Astrocyte of the cerebellum (primary cell): Measurements from ENCODE around the gene HABP4.

Experiments
- DNase-seq: peaks from one replicate; pipeline ENCODE4 v3.0.0-alpha.2; 2011; ENCODE audit warnings: low read depth
- H3K4me3 ChIP-seq: 2 replicates; pipeline ENCODE4 v1.5.1; 2011; ENCODE audit warnings: mild to moderate bottlenecking, low read depth, low read length, moderate library complexity
- in situ Hi-C: cut with HindIII; loops from 2 replicates; pipeline ENCODE4 v1.10.0; 2017; ENCODE audit warnings: low sequenced_read_pairs
- TF ChIP-seq, protein P1 (sequence below): IDR thresholded peaks from 2 replicates; pipeline ENCODE4 v1.5.1; 2012; ENCODE audit warnings: low read length, low read depth, moderate library complexity, mild to moderate bottlenecking; ENCODE audit errors: missing control alignments

The HABP4 gene

GRCh38 chr9:96489482-96489979 is 39.6 kb downstream of the HABP4 start:
- TF ChIP-seq, protein P1, sequence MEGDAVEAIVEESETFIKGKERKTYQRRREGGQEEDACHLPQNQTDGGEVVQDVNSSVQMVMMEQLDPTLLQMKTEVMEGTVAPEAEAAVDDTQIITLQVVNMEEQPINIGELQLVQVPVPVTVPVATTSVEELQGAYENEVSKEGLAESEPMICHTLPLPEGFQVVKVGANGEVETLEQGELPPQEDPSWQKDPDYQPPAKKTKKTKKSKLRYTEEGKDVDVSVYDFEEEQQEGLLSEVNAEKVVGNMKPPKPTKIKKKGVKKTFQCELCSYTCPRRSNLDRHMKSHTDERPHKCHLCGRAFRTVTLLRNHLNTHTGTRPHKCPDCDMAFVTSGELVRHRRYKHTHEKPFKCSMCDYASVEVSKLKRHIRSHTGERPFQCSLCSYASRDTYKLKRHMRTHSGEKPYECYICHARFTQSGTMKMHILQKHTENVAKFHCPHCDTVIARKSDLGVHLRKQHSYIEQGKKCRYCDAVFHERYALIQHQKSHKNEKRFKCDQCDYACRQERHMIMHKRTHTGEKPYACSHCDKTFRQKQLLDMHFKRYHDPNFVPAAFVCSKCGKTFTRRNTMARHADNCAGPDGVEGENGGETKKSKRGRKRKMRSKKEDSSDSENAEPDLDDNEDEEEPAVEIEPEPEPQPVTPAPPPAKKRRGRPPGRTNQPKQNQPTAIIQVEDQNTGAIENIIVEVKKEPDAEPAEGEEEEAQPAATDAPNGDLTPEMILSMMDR = no peak
- DNase-seq = no peak
- in situ Hi-C loops = no loop called here
- H3K4me3 ChIP-seq = no peak overlapping the region

- DNase-seq = no peak
- TF ChIP-seq, protein P1 = no peak
- in situ Hi-C loops = no loop called here
- no peak overlapping the region for H3K4me3 ChIP-seq
These were observed 40.6 kb downstream of the HABP4 start for GRCh38 chr9:96490534-96491078.

DNA sequence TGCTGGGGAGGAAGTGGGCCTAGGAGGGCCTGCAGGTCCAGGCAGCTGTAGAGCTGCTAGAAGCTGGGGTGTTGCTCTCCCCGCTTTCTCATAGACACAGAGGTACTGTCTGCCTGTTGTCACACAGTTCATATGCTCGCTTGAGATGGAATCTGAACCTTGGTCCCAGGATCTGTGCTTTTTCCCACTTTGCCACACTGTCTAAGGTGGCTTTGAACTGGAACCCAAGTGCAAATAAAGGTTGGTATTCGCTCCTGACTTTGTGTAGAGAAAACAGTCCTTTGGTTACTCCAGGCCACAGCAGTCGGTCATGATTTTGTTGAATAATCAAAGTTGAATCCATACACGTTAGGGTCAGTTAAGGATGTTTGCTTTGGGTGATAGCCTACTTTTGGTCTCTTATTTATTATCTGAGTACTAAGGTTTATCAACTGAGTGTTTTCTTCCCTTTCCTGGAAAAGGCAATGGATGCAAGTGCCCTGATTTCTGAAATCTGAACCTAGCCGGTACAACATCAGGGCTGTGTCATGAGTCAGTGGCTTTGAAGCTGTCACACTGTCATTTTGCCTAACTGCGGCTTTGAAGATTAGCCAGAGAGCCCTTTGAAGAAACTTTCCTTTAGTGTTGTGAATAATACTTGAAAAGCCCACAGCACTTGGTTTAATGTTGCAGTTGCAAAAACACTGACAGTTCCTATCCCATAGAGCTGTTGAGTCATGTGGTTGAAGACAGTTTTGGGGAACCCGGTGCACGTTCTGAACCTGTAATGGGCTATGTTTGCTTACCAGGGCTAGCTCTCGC is 41.3 kb downstream of the HABP4 start:
- DNase-seq = no peak
- TF ChIP-seq, protein P1 = no peak
- no peak overlapping the region for H3K4me3 ChIP-seq
- in situ Hi-C loops = no loop called here

DNA sequence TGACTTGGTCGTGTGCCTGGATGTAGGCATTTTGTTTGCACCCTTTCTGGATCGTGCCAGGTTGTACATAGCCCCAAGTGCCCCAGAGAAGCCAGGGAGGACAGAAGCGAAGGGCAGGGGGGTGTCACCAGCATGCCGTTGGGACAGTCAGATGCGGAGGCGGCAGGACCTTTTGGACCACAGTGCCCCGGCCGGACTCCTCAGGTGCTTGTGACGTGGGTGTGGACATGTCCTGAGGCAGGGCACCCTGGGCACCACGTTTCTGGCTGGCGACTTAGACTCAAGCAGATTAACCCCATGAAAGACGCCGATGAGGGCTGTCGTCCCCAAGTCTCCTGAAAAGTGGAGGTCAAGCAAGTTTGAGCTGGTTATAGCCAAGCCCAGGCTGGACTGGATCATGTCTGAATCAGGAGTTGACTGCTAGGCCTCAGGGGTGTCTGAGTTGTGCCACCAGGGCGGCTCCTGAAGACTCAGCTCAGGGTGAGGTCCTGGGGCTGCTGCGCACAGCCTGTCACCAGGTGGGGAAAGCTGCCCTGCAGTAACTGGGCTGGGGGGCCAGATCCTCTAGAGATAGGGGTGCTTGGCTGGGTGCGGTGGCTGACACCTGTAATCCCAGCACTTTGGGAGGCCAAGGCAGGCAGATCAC is 42.0 kb downstream of the HABP4 start:
- TF ChIP-seq, protein P1 = no peak
- no peak for DNase-seq
- in situ Hi-C loops = no loop called here
- H3K4me3 ChIP-seq = no peak overlapping the region

GRCh38 chr9:96492993-96493531 is 43.1 kb downstream of the HABP4 start:
- TF ChIP-seq, protein P1 = no peak
- in situ Hi-C loops = no loop called here
- no peak for DNase-seq
- H3K4me3 ChIP-seq = no peak overlapping the region

- no peak overlapping the region for H3K4me3 ChIP-seq
- TF ChIP-seq, protein P1 = no peak
- in situ Hi-C loops = no loop called here
- DNase-seq = no peak
These were observed 43.8 kb downstream of the HABP4 start for GRCh38 chr9:96493757-96494156.
